HCT116 (cell line): ENCODE measurements around the gene AK5.

Experiments
- CTCF ChIP-seq, 3 experiments: fragments of 200-600 bp in 1 of 3; sonication (generic) in 1 of 3; IDR thresholded peaks in 2 of 3; conservative IDR thresholded peaks in 1 of 3; 2 replicates each; pipeline ENCODE4 v1.5.1; 2012 to 2017; ENCODE audit warnings: low read depth in 2 of 3, low read length in 2 of 3, antibody characterized with exemption in 1 of 3, borderline replicate concordance in 1 of 3, control low read depth in 1 of 3, mild to moderate bottlenecking in 1 of 3, mixed read lengths in 1 of 3, mixed run types in 1 of 3, moderate library complexity in 1 of 3; ENCODE audit not compliant: insufficient read depth in 1 of 3
- EGR1 ChIP-seq: IDR thresholded peaks from 2 replicates; pipeline ENCODE4 v1.6.1; 2012; ENCODE audit warnings: low read depth
- POLR2A ChIP-seq: IDR thresholded peaks from 2 replicates; pipeline ENCODE4 v1.7.0; 2011; ENCODE audit warnings: borderline replicate concordance; ENCODE audit not compliant: insufficient read depth, insufficient read length; ENCODE audit errors: extremely low read depth
- POLR2AphosphoS5 ChIP-seq: IDR thresholded peaks from 2 replicates; pipeline ENCODE4 v1.6.1; 2011; ENCODE audit warnings: mild to moderate bottlenecking, low read depth, low read length, moderate library complexity
- YY1 ChIP-seq: IDR thresholded peaks from 2 replicates; pipeline ENCODE4 v1.6.1; 2011; ENCODE audit warnings: low read length, low read depth, moderate library complexity, mild to moderate bottlenecking; ENCODE audit not compliant: insufficient replicate concordance; ENCODE audit errors: extremely low read depth

- TF ChIP-seq YY1 (no peak), CTCF (IDR thresholded peaks at IDR 0.05 in 2 of 3, conservative IDR thresholded peaks at IDR 0.05 in 1 of 3; ENCODE audit: borderline replicate concordance in 1 of 3, insufficient read depth in 1 of 3, low read depth in 2 of 3, low read length in 2 of 3) (no peak), POLR2A (no peak), POLR2AphosphoS5 (no peak), EGR1 (no peak)
Measured at GRCh38 chr1:77562596-77563150, 280.9 kb downstream of the AK5 start.
